ENCODE results near the gene EPHA8. TPM values are rescaled to one million over a fixed set of nuclear protein-coding genes. Genes with fewer than 3 reads are reported as not detected.

EPHA8 gene
- total and polyA plus RNA-seq, 2 of the 13 experiments (the other 11 are each of a cell fraction or from before 2014, with no cell fraction given): not detected

GRCh38 chr1:22611530-22611947 lies 48.2 kb downstream of the EPHA8 start (continued):
- TF ChIP-seq TEF (CRISPR knock-in tag; IDR thresholded peaks at IDR 0.05) (no peak), FOXO4 (CRISPR knock-in tag; conservative IDR thresholded peaks at IDR 0.05) (no peak), PRMT3 (CRISPR knock-in tag; IDR thresholded peaks at IDR 0.05; ENCODE audit: borderline replicate concordance, low read depth) (no peak), HIVEP1 (CRISPR knock-in tag; IDR thresholded peaks at IDR 0.05) (no peak), ZNF280D (CRISPR knock-in tag; IDR thresholded peaks at IDR 0.05) (no peak), SP1 (IDR thresholded peaks at IDR 0.05) (no peak), SP1 (CRISPR knock-in tag; IDR thresholded peaks at IDR 0.05) (no peak), IKZF5 (CRISPR knock-in tag; IDR thresholded peaks at IDR 0.05) (peak; percentile 46; the same call in 1 of the 2 replicates), KDM3A (CRISPR knock-in tag; IDR thresholded peaks at IDR 0.05; ENCODE audit: low read depth) (no peak), JUND (CRISPR knock-in tag; IDR thresholded peaks at IDR 0.05) (no peak), SNAI1 (CRISPR knock-in tag; IDR thresholded peaks at IDR 0.05; ENCODE audit: borderline replicate concordance) (no peak), SATB2 (CRISPR knock-in tag; IDR thresholded peaks at IDR 0.05) (peak; percentile 83; the same call in 1 of the 2 replicates), ZNF619 (CRISPR knock-in tag; IDR thresholded peaks at IDR 0.05) (no peak), ZSCAN20 (CRISPR knock-in tag; IDR thresholded peaks at IDR 0.05; ENCODE audit: borderline replicate concordance) (no peak), ZNF607 (CRISPR knock-in tag; IDR thresholded peaks at IDR 0.05; ENCODE audit: borderline replicate concordance) (peak; percentile 49; the same call in 1 of the 2 replicates), GABPB1 (CRISPR knock-in tag; IDR thresholded peaks at IDR 0.05) (no peak; the same call in 1 of the 2 replicates), ZHX2 (IDR thresholded peaks at IDR 0.05; ENCODE audit: low read depth) (no peak), ZHX2 (CRISPR knock-in tag; IDR thresholded peaks at IDR 0.05; ENCODE audit: borderline replicate concordance) (no peak), BHLHE40 (IDR thresholded peaks at IDR 0.05; ENCODE audit: low read length) (no peak)
